Astrocyte of the spinal cord (primary cell): ENCODE data around the gene MAML3.

Experiments
- DNase-seq: peaks from one replicate; pipeline ENCODE4 v3.0.0; 2011; ENCODE audit warnings: low read depth, low spot score
- H3K4me3 ChIP-seq: 2 replicates; pipeline ENCODE4 v1.5.1; 2011; ENCODE audit warnings: low read depth, mild to moderate bottlenecking, low read length, moderate library complexity
- CTCF ChIP-seq: IDR thresholded peaks from 2 replicates; pipeline ENCODE4 v1.5.1; 2012; ENCODE audit warnings: low read depth, mild to moderate bottlenecking, low read length, inconsistent platforms
- in situ Hi-C: cut with HindIII; loops from 2 replicates; pipeline ENCODE4 v1.10.0; 2017; ENCODE audit warnings: low sequenced_read_pairs

MAML3 gene

GRCh38 chr4:139935911-139936310 is 218.1 kb downstream of the MAML3 start:
- DNase-seq, result no peak
- in situ Hi-C loops, result no loop called here
- no peak overlapping the region for H3K4me3 ChIP-seq
- no peak for TF ChIP-seq CTCF

GRCh38 chr4:139934708-139935195 is 219.2 kb downstream of the MAML3 start:
- no peak for DNase-seq
- in situ Hi-C loops, result no loop called here
- no peak for TF ChIP-seq CTCF
- no peak overlapping the region for H3K4me3 ChIP-seq

- TF ChIP-seq CTCF, result no peak
- in situ Hi-C loops, result no loop called here
- no peak overlapping the region for H3K4me3 ChIP-seq
These were observed 219.8 kb downstream of the MAML3 start for GRCh38 chr4:139934057-139934707.

GRCh38 chr4:139933541-139933940 is 220.4 kb downstream of the MAML3 start:
- H3K4me3 ChIP-seq, result no peak overlapping the region
- in situ Hi-C loops, result no loop called here
- no peak for DNase-seq
- TF ChIP-seq CTCF, result no peak

More at GRCh38 chr4:139934057-139934707, 219.8 kb downstream of the MAML3 start:
- peak; percentile 16 for DNase-seq

GRCh38 chr4:139933104-139933503 is 220.9 kb downstream of the MAML3 start:
- no peak overlapping the region for H3K4me3 ChIP-seq
- TF ChIP-seq CTCF, result no peak
- no peak for DNase-seq
- in situ Hi-C loops, result no loop called here

GRCh38 chr4:139924782-139925181 is 229.2 kb downstream of the MAML3 start:
- TF ChIP-seq CTCF, result no peak
- in situ Hi-C loops, result no loop called here
- H3K4me3 ChIP-seq, result no peak overlapping the region
- no peak for DNase-seq
